Stimulated activated CD4-positive, alpha-beta T cell treated with anti-CD3 and anti-CD28 coated beads, TNF-alpha, amount 100 ng/mL, for 24 hours (primary cell): Measurements from ENCODE around the gene LARGE1.

Experiments used
- DNase-seq, 3 experiments: peaks; one replicate each; pipeline ENCODE4 v3.0.0-alpha.2; 2020; ENCODE audit warnings: low read depth in 3 of 3

LARGE1 gene

GRCh38 chr22:33774781-33775180, 145.5 kb downstream of the LARGE1 start:
- DNase-seq, result no peak

- no peak for DNase-seq
These were observed 147.5 kb downstream of the LARGE1 start for GRCh38 chr22:33772745-33773144.

GRCh38 chr22:33771136-33771535, 149.1 kb downstream of the LARGE1 start:
- DNase-seq, result no peak

GRCh38 chr22:33770723-33771122, 149.6 kb downstream of the LARGE1 start:
- DNase-seq, result no peak

GRCh38 chr22:33766091-33766490, 154.2 kb downstream of the LARGE1 start:
- DNase-seq, result no peak

GRCh38 chr22:33758961-33759360, 161.3 kb downstream of the LARGE1 start:
- no peak for DNase-seq

- no peak for DNase-seq
These were observed 162.3 kb downstream of the LARGE1 start for GRCh38 chr22:33757802-33758483.

GRCh38 chr22:33757041-33757801, 163.1 kb downstream of the LARGE1 start:
- no peak for DNase-seq

- DNase-seq, result no peak
These were observed 163.7 kb downstream of the LARGE1 start for GRCh38 chr22:33756508-33756949.

- no peak for DNase-seq
These were observed 171.6 kb downstream of the LARGE1 start for GRCh38 chr22:33748714-33749113.

- DNase-seq, result no peak
These were observed 172.6 kb downstream of the LARGE1 start for GRCh38 chr22:33747576-33748180.

- no peak for DNase-seq
These were observed 173.2 kb downstream of the LARGE1 start for GRCh38 chr22:33747029-33747428.

- DNase-seq, result no peak
These were observed 173.8 kb downstream of the LARGE1 start for GRCh38 chr22:33746501-33746928.

GRCh38 chr22:33745501-33745900, 174.8 kb downstream of the LARGE1 start:
- DNase-seq, result no peak

- no peak for DNase-seq
These were observed 176.5 kb downstream of the LARGE1 start for GRCh38 chr22:33743756-33744155.

- DNase-seq, result no peak
These were observed 179.3 kb downstream of the LARGE1 start for GRCh38 chr22:33741025-33741424.

- DNase-seq, result no peak
These were observed 180.8 kb downstream of the LARGE1 start for GRCh38 chr22:33739516-33739915.

- DNase-seq, result no peak
These were observed 182.6 kb downstream of the LARGE1 start for GRCh38 chr22:33737662-33738061.

- DNase-seq, result no peak
These were observed 184.3 kb downstream of the LARGE1 start for GRCh38 chr22:33735978-33736377.

GRCh38 chr22:33728847-33729246, 191.4 kb downstream of the LARGE1 start:
- DNase-seq, result no peak

GRCh38 chr22:33726294-33726734, 194.0 kb downstream of the LARGE1 start:
- no peak for DNase-seq

- no peak for DNase-seq
These were observed 196.4 kb downstream of the LARGE1 start for GRCh38 chr22:33723915-33724314.

GRCh38 chr22:33722816-33723215, 197.5 kb downstream of the LARGE1 start:
- no peak for DNase-seq
